K562 (cell line): ENCODE data around the gene ALOX5. TPM values are rescaled to one million over a fixed set of nuclear protein-coding genes. Genes with fewer than 3 reads are reported as not detected.
"Not testable (repeated sequence)": the region's sequence is repeated elsewhere in the genome, so short reads cannot be mapped to it uniquely, and the experiment has no call there.

ENCODE experiments used
- ATAC-seq: fragments of 200-7000 bp; cut with Tn5 transposase; 3 replicates; pipeline ENCODE4 v1.9.1; 2020; ENCODE audit warnings: moderate library complexity
- BruUV-seq: library from RNA; stranded (reverse); fragments of 400-500 nt; replicated peaks from 2 replicates; lab custom pipeline; 2021; lab: Mats Ljungman, UMichigan
- CTCF ChIA-PET: fragments of 300-600 bp; formaldehyde crosslinking; extraction: SDS; loops from one replicate; lab custom pipeline; 2021; ENCODE audit warnings: low intra/inter-chr PET ratio; lab: Yijun Ruan, JAX
- POLR2A ChIA-PET: fragments of 300-600, 350-650 bp; sonication (Branson Sonifier 250); formaldehyde crosslinking; extraction: SDS; loops from one replicate; lab custom pipeline; 2021; ENCODE audit warnings: antibody characterized with exemption, inconsistent platforms; lab: Yijun Ruan, JAX
- DNase-seq, 4 experiments: peaks; one replicate each; pipeline versions ENCODE4 v3.0.0 to v3.0.0-alpha.2; 2011 to 2018; ENCODE audit warnings: low spot score in 3 of 4, mixed read lengths in 3 of 4; ENCODE audit errors: extremely low read depth in 1 of 4
- FAIRE-seq: peaks from 2 replicates; lab custom pipeline; 2011; peaks lifted over from hg19 to GRCh38; lab: Jason Lieb, UNC
- H2AFZ ChIP-seq: 2 replicates; pipeline ENCODE4 v1.6.0; 2011; ENCODE audit warnings: low read depth, low read length, control low read depth, inconsistent platforms
- H3K27ac ChIP-seq: fragments of 200-600 bp; 3 replicates; pipeline ENCODE4 v1.8.0; 2011; ENCODE audit warnings: low read depth, mild to moderate bottlenecking, control low read depth, inconsistent platforms, low read length, moderate library complexity, mixed read lengths; ENCODE audit errors: extremely low read depth
- H3K27me3 ChIP-seq, 2 experiments: fragments of 300-600 bp in 1 of 2; 2 replicates in 1 of 2; 3 replicates in 1 of 2; pipeline versions ENCODE4 v1.6.0 to v1.8.0; 2011; ENCODE audit warnings: inconsistent platforms in 2 of 2, low read length in 2 of 2, mild to moderate bottlenecking in 1 of 2, mixed read lengths in 1 of 2, moderate library complexity in 1 of 2; ENCODE audit not compliant: control insufficient read depth in 2 of 2, insufficient read depth in 2 of 2
- H3K36me3 ChIP-seq: fragments of 300-600 bp; 3 replicates; pipeline ENCODE4 v1.8.0; 2011; ENCODE audit warnings: mild to moderate bottlenecking, low read length, inconsistent platforms; ENCODE audit not compliant: control insufficient read depth, insufficient read depth
- H3K4me1 ChIP-seq, 2 experiments: fragments of 200-600 bp in 1 of 2; replicated peaks in 1 of 2; 2 replicates in 1 of 2; 3 replicates in 1 of 2; pipeline versions ENCODE4 v1.5.1 to v1.8.0; 2011; ENCODE audit warnings: inconsistent platforms in 2 of 2, low read length in 2 of 2, mild to moderate bottlenecking in 1 of 2, mixed read lengths in 1 of 2, moderate library complexity in 1 of 2; ENCODE audit not compliant: control insufficient read depth in 2 of 2, insufficient read depth in 2 of 2
- H3K4me2 ChIP-seq: 2 replicates; pipeline ENCODE4 v1.6.1; 2011; ENCODE audit warnings: low read length, control low read depth, inconsistent platforms, mixed read lengths; ENCODE audit not compliant: insufficient read depth
- H3K4me3 ChIP-seq: fragments of 200-600 bp; sonication (generic), shearing (Covaris generic); 2 replicates; pipeline ENCODE4 v1.5.1; 2016; ENCODE audit warnings: control low read depth, inconsistent platforms
- H3K79me2 ChIP-seq: fragments of 200-600 bp; 3 replicates; pipeline ENCODE4 v1.8.0; 2011; ENCODE audit warnings: low read length, inconsistent platforms; ENCODE audit not compliant: control insufficient read depth, insufficient read depth
- H3K9ac ChIP-seq, 2 experiments: 2 replicates each; pipeline versions ENCODE4 v1.6.0 to v1.6.1; 2011; ENCODE audit warnings: low read depth in 2 of 2, low read length in 2 of 2, control low read depth in 1 of 2, inconsistent platforms in 1 of 2, mild to moderate bottlenecking in 1 of 2, mixed read lengths in 1 of 2; ENCODE audit not compliant: insufficient read depth in 1 of 2
- H3K9me1 ChIP-seq: one replicate; pipeline ENCODE4 v1.6.0; 2011; ENCODE audit warnings: inconsistent platforms, mild to moderate bottlenecking, low read length, moderate library complexity; ENCODE audit not compliant: control insufficient read depth, insufficient read depth
- H3K9me3 ChIP-seq: replicated peaks from 2 replicates; pipeline ENCODE4 v1.5.1; 2011; ENCODE audit warnings: low read depth, low read length, inconsistent platforms; ENCODE audit not compliant: control insufficient read depth, insufficient read depth
- H4K20me1 ChIP-seq: replicated peaks from 2 replicates; pipeline ENCODE4 v1.6.1; 2011; ENCODE audit warnings: low read length, inconsistent platforms, mixed read lengths; ENCODE audit not compliant: control insufficient read depth, insufficient read depth
- NR2C2 ChIP-seq, 2 experiments: fragments of 200-800 bp in 1 of 2; sonication (Bioruptor generic) in 1 of 2; sonication (generic) in 1 of 2; formaldehyde crosslinking in 1 of 2; IDR thresholded peaks; 2 replicates each; pipeline versions ENCODE4 v1.6.1 to v1.8.0; 2016 to 2022; ENCODE audit warnings: mild to moderate bottlenecking in 1 of 2, missing compliant biosample characterization in 1 of 2, missing genetic modification characterization in 1 of 2, missing genetic modification reagents in 1 of 2
- WGBS: fragments of 100-300 bp; shearing (Covaris generic); methylation state at CpG from one replicate; pipeline ENCODE4 v1.1.6; 2016; ENCODE audit warnings: low coverage, mixed read lengths; ENCODE audit not compliant: insufficient coverage; ENCODE audit errors: missing lambda C conversion rate; 5-methylcytosine and 5-hydroxymethylcytosine counted together
- in situ Hi-C: fragments of 300-500 bp; cut with MboI; formaldehyde crosslinking; loops from 4 replicates; pipeline ENCODE4 v1.15.0; 2018; ENCODE audit warnings: inconsistent platforms, mixed read lengths
- intact Hi-C: fragments of 100-400 bp; cut with micrococcal nuclease; formaldehyde crosslinking; loops from 2 replicates; pipeline ENCODE4 v1.14.2; 2022
- polyA plus RNA-seq, 8 experiments: library from polyadenylated mRNA; depleted of rRNA in 4 of 8; stranded (reverse) in 5 of 8; unstranded in 3 of 8; fragments of >200 nt; fragmentation: Nextera tagmentation in 2 of 8; fragmentation: Illumina TruSeq in 1 of 8; extraction: Ambion mirVana in 2 of 8; extraction: Trizol in 1 of 8; gene quantifications; 2 replicates each; pipeline versions ENCODE4 v1.2.1 to v1.2.3, GENCODE V29; 2011 to 2014; ENCODE audit warnings: inconsistent platforms in 1 of 8, missing spikeins in 1 of 8
- total RNA-seq, 7 experiments: library from RNA; depleted of rRNA in 6 of 7; stranded (reverse); fragments of >200 nt in 6 of 7; fragmentation: Illumina TruSeq in 2 of 7; extraction: Trizol in 2 of 7; gene quantifications; 2 replicates each; pipeline versions ENCODE4 v1.2.1 to v1.2.3, GENCODE V29; 2011 to 2021; ENCODE audit warnings: low replicate concordance in 1 of 7

The ALOX5 gene
- total and polyA plus RNA-seq, 9 of the 15 experiments (the other 6 are each of a cell fraction or from before 2014, with no cell fraction given) = 0.10 to 2.4 (median 1.4) TPM

DNA sequence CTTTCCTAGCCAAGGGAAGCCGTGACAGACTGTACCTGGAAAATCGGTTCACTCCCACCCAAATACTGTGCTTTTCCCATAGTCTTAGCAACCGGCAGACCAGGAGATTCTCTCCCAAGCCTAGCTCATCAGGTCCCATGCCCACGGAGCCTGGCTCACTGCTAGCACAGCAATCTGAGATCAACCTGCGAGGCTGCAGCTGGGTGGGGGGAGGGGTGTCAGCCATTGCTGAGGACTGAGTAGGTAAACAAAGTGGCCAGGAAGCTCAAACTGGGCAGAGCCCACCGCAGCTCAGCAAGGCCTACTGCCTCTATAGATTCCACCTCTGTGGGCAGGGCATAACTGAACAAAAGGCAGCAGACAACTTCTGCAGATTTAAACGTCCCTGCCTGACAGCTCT, 15.1 kb upstream of the ALOX5 start:
- not testable (repeated sequence) for DNase-seq; TF ChIP-seq NR2C2 (CRISPR knock-in tag; IDR thresholded peaks at IDR 0.05)
- 0 out of 2 replicates have a peak, but pooled peaks have one; percentile 23 for TF ChIP-seq NR2C2 (tag; IDR thresholded peaks at IDR 0.05)
- TF ChIP-seq, all 486 proteins: peak for 1; not testable (repeated sequence) for 485
- FAIRE-seq, H3K9me1 ChIP-seq, H3K9me3 ChIP-seq, H3K27ac ChIP-seq, intact Hi-C loops, H4K20me1 ChIP-seq, CTCF ChIA-PET, H3K79me2 ChIP-seq, in situ Hi-C loops, ATAC-seq, H3K27me3 ChIP-seq, H3K36me3 ChIP-seq, H3K4me3 ChIP-seq, H3K4me1 ChIP-seq, BruUV-seq, H3K9ac ChIP-seq: not testable (repeated sequence)
- WGBS = 22% methylated on average over 7 of the region's 7 CpGs
- POLR2A ChIA-PET = interaction anchor here (1.3 kb wide), 1 partner anchor 20 kb away, joined by 5 read pairs; no protein-coding TSS in a partner anchor
- Histone ChIP-seq H3K4me2 (peak overlapping the region; percentile 12; the same call in 1 of the 2 replicates), H2AFZ (peak overlapping the region; percentile 70)

DNA sequence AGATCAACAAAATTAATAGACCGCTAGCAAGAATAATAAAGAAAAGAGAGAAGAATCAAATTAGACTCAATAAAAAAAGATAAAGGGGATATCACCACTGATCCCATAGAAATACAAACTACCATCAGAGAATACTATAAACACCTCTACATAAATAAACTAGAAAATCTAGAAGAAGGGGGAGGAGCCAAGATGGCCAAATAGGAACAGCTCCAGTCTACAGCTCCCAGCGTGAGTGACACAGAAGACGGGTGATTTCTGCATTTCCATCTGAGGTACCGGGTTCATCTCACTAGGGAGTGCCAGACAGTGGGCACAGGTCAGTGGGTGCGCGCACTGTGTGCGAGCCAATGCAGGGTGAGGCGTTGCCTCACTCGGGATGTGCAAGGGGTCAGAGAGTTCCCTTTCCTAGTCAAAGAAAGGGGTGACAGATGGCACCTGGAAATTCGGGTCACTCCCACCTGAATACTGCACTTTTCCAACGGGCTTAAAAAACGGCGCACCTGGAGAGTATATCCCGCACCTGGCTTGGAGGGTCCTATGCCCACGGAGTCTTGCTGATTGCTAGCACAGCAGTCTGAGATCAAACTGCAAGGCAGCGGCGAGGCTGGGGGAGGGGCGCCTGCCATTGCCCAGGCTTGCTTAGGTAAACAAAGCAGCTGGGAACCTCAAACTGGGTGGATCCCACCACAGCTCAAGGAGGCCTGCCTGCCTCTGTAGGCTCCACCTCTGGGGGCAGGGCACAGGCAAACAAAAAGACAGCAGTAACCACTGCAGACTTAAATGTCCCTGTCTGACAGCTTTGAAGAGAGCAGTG, 11.8 kb upstream of the ALOX5 start:
- peak in 1 of 4 experiments; percentile 49 for DNase-seq
- intact Hi-C loops, H3K4me1 ChIP-seq, H3K9me3 ChIP-seq, POLR2A ChIA-PET, H3K79me2 ChIP-seq, H3K36me3 ChIP-seq, FAIRE-seq, ATAC-seq, CTCF ChIA-PET, H3K9me1 ChIP-seq, H3K27ac ChIP-seq, H4K20me1 ChIP-seq, BruUV-seq, in situ Hi-C loops, H3K27me3 ChIP-seq: not testable (repeated sequence)
- peak overlapping the region in 1 of 2 experiments; percentile 45; a peak in 2 of 4 replicates for H3K9ac ChIP-seq
- H3K4me3 ChIP-seq = peak overlapping the region; percentile 27
- H2AFZ ChIP-seq = peak overlapping the region; percentile 80
- 14% methylated on average over 17 of the region's 18 CpGs for WGBS
- peak overlapping the region; percentile 61 for H3K4me2 ChIP-seq
